SH-SY5Y (cell line): ENCODE results near the gene CAPN5.

Source experiments
- GATA2 ChIP-seq: IDR thresholded peaks from 2 replicates; pipeline ENCODE4 v1.6.1; 2011; ENCODE audit warnings: mild to moderate bottlenecking, low read depth, low read length
- GATA3 ChIP-seq: IDR thresholded peaks from 2 replicates; pipeline ENCODE4 v1.6.1; 2011; ENCODE audit warnings: low read depth, mild to moderate bottlenecking, low read length, moderate library complexity

DNA sequence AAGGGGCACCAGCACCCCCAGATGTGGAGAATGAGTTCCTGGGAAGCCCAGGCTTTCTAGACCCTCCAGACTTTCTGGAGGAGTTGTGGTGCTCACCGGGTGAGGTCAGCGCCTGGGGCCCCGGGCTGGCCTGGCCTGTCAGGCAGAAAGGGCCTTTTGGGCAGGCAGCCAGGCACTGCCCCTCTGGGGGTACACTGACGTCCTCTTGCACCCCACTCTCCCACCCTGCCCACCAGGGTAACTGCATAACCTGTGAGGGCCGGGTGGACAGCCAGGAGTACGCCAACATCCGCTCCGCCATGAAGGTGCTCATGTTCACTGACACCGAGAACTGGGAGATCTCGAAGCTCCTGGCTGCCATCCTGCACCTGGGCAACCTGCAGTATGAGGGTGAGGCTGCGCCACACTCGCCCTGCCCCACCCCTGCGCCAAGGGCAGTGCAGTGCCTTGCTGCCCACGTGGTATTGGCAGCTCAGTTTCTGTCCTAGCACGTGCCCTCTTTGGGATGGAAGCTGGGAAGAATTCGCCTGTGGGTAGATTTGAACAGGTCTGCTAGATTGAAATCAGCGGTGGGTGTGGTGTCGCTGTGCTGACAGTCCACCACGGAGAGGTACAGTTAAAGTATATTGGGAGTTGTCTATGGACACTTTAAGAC, 91.4 kb downstream of the CAPN5 start:
- no peak for TF ChIP-seq GATA2
- TF ChIP-seq GATA3 = no peak
